Adrenal gland (tissue), 5 donors: Measurements from ENCODE around the gene PHF3.

Source experiments
- POLR2A ChIP-seq, 2 donors: fragments of 450-650 bp; IDR thresholded peaks; one replicate each; pipeline ENCODE4 v1.6.1; 2017; ENCODE audit warnings: antibody characterized with exemption in 2 of 2, mild to moderate bottlenecking in 2 of 2, moderate library complexity in 1 of 2
- TF ChIP-seq, protein P1 (sequence below), 6 experiments: fragments of 450-650 bp in 4 of 6; fragments of 200-600 bp in 2 of 6; sonication (generic) in 1 of 6; IDR thresholded peaks; 1 replicate in 5 of 6; 2 replicates in 1 of 6; pipeline versions ENCODE4 v1.5.1 to v1.8.0; 2016 to 2021; ENCODE audit warnings: antibody characterized with exemption in 6 of 6, mild to moderate bottlenecking in 2 of 6, moderate library complexity in 1 of 6
- donor health status: DM: no; HTN: no; CAD: no.

- TF ChIP-seq, protein P1, sequence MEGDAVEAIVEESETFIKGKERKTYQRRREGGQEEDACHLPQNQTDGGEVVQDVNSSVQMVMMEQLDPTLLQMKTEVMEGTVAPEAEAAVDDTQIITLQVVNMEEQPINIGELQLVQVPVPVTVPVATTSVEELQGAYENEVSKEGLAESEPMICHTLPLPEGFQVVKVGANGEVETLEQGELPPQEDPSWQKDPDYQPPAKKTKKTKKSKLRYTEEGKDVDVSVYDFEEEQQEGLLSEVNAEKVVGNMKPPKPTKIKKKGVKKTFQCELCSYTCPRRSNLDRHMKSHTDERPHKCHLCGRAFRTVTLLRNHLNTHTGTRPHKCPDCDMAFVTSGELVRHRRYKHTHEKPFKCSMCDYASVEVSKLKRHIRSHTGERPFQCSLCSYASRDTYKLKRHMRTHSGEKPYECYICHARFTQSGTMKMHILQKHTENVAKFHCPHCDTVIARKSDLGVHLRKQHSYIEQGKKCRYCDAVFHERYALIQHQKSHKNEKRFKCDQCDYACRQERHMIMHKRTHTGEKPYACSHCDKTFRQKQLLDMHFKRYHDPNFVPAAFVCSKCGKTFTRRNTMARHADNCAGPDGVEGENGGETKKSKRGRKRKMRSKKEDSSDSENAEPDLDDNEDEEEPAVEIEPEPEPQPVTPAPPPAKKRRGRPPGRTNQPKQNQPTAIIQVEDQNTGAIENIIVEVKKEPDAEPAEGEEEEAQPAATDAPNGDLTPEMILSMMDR (IDR thresholded peaks at IDR 0.05), result no peak
- no peak for TF ChIP-seq POLR2A (IDR thresholded peaks at IDR 0.05)
Measured at GRCh38 chr6:63611560-63611959, 24.0 kb upstream of the PHF3 start.
